ENCODE results near the gene LBX1. TPM values are rescaled to one million over a fixed set of nuclear protein-coding genes. Genes with fewer than 3 reads are reported as not detected.

Gene LBX1
- total RNA-seq, 1 experiment from 2014 or later = 17.5 TPM

DNA sequence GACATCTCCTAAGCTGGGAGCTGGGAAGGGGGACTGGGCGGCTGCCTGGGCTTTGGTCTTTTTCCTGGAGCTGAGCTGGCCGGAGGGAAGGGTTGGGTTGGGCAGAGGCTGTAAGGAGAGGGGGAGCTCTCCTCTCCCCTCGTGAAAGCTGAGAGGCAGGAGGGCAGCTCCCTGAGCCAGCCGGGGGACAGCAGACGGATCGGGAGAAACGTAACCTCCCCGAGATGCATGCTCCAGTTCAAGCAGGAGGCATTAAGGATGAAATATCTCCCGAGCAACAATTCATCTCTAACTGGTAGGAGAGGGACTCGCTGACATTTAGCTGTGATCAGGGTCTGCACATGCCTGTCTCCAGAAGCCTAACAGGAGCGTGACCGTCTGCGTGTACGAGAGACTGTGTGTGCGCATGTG is 19.9 kb upstream of the LBX1 start:
- no peak for DNase-seq (ENCODE audit: low spot score)

DNA sequence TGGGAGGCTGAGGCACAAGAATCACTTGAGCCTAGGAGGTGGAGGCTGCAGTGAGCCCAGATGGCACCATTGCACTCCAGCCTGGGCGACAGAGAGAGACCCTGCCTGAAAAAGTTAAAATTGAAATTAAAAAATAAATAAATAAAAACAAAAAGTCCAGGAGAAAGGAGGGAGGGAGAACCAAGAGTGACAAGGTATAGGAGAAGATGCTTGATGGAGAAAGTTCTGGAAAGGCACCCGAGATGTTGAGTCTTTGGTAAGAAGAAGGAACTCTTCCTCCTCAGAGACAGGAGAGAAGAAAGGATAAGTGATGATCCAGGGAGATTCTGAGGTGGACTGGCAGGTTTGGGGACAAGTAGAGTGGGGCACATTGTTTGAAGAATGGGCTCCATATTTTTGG is 17.4 kb upstream of the LBX1 start:
- in situ Hi-C loops (cut with HindIII; ENCODE audit: low sequenced_read_pairs) = no loop called here

More for the DNA sequence above, 19.9 kb upstream of the LBX1 start:
- in situ Hi-C loops (cut with HindIII; ENCODE audit: low sequenced_read_pairs) = no loop called here

DNA sequence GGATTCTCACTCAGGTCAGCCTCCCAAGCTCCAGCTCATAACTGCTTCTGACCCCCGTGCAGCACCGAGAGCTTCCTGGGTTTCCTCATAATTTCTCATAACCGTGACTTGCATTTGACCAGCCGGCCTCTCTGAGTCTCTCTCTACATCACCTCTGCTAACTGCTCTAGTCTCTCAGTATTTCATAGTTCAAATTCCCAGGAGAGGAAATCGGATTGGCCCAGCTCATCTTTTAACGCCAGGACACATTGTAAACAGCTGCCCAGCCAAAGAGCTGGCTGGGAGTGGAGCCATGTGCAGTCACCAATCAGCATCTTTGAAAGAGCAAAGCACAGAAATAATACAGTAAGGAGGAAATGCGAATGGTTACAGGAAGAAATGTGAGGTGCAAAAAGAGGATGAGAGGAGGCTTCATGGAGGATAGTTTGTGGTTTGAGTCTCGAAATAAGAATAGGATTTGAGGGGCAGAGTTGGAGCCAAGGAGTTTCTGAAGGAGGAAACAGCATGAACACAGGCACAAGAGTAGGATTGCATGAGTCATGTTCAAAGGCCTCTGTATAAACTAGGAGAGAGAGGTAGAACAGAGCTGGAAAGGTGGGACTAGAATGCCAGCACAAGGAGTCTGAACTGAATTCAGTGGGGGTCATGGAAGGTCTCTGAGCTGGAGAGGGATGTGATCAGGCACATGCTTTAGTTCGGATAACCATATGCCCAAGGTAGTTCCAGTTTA is 15.2 kb upstream of the LBX1 start:
- in situ Hi-C loops (cut with HindIII; ENCODE audit: low sequenced_read_pairs) = no loop called here
- DNase-seq (ENCODE audit: low spot score) = no peak

More for the DNA sequence above, 17.4 kb upstream of the LBX1 start:
- no peak for DNase-seq (ENCODE audit: low spot score)

DNA sequence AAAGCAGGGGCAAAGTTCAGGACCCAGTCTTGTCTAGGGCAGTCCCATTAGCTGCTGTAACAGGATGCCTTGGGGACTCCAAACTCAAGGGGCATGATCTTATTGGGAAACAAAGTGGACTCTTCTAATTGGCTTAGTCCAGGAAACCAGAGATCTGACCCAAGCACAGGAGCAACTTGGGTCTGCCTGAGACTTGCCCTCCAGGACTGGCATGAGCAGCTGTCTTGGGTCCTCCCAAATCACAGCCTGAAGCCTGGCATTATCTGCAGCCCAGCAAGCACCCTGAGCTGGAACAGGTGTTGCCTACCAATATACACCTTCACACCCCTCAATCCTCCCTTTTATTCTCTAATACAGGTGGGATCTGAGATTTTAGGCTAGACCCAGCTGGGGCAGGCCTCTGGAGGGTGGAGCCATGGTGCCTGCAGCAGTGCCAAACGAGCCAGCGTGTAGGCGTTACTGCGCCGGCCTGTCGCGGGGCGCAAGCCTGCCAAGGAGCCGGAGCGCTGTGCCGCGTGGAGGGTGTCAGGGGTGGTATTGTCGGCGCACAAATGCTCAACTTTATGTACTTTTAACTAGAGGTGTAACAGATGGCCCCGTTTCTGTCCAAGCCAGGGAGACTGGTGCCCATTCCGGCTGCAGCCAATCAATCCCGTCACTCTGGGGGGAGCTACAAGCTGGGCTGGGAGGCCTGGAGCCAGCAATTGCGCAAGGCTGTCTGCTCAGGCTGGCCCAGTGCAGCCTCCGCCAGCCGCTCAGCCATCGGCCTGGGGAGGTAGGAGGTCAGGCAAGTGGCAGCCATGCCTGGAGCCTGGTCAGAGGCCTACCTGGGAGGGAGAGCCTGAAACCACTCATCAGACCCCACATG is 12.8 kb upstream of the LBX1 start:
- in situ Hi-C loops (cut with HindIII; ENCODE audit: low sequenced_read_pairs) = no loop called here
- DNase-seq (ENCODE audit: low spot score) = peak; percentile 83

DNA sequence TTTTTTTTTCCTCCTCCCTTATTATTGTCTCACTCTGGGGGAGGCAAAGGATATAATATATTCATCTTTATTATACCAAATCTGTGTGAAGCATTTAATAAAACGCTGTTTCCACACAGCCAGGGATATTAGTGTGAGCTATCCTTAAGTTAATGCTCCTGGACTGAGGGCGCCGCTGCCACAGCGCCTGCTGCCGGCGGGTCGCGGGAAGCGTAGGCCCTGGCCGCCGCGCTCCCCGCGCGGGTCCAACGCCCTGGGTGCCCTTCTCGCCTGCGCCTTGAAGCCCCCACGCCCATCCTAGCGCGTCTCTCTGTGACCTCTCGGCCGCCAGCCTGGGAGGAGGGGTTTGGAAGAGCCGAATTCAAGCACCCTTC is 9.5 kb upstream of the LBX1 start:
- in situ Hi-C loops (cut with HindIII; ENCODE audit: low sequenced_read_pairs) = no loop called here
- DNase-seq (ENCODE audit: low spot score) = no peak

DNA sequence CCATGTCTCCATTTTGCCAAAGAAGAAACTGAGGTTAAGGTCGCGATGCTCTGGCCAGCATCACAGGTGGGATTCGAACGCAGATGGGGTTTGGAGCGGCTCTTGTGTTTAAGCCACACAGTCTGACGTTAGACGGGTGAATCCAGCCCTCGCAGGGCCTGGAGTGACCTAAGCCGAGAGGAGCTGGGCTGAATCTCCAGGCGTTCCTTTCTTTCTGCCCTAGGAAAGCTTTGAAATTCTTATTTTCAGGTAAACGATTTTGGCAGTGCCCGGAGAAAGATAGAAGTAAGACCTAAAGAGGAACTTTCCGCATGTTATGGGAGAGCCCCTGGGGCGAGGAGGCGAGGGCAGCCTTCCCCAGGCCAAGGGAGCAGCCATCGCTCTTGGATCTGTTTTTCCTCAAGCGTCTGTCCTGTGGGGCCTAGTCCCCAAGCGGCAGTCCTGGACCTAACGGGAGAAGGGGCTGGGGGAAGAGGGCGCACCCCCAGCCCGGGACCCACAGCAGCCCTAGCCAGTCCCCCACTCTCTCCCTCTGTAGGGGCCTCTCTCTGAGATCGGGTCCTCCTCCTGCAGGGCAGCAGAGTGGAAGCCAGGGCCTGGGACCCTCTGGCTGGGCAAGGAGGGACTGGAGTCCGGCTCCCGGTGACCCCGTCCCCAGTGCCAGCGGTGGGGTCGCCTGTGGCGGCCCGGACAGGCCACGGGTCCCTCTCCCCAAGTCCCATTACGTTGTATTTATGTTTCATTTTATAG is 8.9 kb upstream of the LBX1 start:
- in situ Hi-C loops (cut with HindIII; ENCODE audit: low sequenced_read_pairs) = no loop called here
- DNase-seq (ENCODE audit: low spot score) = no peak

DNA sequence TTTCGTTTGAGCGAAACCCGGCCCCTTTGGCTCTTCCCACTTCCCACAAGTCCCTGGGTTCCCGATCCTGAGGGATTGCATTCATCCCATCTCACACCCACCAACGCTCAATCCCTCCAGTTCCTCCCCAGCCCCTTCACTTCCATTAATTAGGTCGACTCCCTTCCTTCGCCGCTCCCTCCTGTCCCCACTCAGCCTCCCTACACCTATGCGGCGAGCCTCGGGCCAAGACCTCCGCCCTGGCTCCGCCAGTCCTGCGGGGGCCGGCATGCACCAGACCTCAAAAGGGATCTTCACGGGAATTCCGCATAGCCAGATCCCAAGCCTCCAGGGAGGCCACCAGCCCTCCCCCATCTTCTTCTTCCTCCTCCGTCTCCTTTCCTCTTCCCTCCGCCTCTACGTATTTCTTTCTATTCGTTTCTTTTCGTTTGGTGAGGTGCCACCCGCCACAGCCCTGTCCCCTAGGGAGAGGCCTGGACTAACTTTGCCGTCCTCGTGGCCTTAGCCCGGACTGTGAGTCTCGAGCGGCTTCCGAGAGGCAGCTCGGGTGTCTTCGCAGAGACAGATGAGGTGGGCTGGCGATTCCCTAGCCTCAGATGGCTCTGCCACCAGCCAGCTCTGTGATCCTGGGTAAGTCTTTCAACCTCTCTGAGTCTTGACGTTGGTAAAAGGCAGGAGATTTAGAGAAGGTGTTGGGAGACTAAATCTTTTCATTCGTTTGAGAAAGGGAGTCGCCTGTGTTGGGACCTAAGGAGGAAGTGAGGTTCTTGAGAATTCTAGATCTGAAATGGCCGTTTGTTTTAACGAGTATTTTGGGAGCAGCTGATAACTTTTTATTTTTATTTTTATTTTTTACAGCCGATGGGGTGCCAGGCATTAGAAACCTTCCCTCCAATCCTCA is 8.1 kb upstream of the LBX1 start:
- in situ Hi-C loops (cut with HindIII; ENCODE audit: low sequenced_read_pairs) = no loop called here

DNA sequence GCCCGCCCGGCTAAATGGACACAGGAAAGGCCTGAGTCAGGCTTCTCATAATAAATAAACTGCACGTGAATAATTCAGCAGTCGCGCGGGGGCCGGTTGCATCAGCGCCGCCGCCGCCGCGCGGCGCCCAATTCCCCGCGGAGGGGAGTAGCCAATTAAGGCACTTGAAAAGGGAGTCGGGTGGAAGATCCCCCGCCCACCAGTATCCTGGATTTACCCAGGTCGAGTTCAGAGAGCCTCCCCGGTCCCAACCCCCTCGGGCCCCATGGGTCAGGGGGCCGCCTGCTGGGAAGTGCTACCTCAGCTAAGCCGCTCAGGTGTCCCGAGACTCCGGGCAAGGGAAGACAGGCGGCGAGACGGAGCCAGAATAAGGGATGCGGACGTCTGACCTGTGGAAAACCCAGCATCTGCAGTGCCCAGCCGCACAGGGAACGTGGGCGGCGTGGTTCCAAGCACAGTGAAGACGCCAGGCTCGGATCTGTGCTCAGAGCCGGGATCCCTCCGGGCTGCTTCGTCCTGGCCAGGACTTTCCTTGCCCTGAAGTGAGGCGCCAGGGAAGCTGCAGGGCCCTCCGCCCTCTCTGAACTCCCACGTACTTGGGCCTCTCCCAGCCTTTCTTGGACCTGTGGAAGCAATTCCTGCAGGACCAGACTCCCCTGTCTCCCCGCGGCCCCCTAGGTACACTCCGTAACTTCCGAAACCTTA is 7.3 kb upstream of the LBX1 start:
- no peak for DNase-seq (ENCODE audit: low spot score)
- in situ Hi-C loops (cut with HindIII; ENCODE audit: low sequenced_read_pairs) = no loop called here

More for the DNA sequence above, 8.1 kb upstream of the LBX1 start:
- no peak for DNase-seq (ENCODE audit: low spot score)

DNA sequence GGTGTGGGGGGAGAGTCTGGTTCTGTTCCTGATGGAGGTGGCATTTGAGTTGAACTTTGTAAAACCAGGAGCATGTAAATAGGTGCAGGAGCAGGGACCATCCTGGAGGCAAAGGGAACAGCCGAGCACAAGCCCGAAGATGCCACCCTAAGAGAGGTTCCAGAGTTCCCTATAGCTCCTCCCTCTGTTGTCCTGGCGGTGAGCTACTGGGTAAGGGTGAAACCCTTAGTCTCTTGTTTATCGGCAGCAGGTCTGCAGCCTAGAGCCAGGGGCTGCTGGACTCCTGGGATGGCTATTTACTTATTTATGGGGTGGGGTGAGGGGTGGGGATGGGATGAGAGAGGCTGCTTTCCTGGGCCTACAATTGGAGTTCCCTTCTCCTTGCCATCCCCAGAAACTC is 6.5 kb upstream of the LBX1 start:
- in situ Hi-C loops (cut with HindIII; ENCODE audit: low sequenced_read_pairs) = no loop called here
- DNase-seq (ENCODE audit: low spot score) = no peak

DNA sequence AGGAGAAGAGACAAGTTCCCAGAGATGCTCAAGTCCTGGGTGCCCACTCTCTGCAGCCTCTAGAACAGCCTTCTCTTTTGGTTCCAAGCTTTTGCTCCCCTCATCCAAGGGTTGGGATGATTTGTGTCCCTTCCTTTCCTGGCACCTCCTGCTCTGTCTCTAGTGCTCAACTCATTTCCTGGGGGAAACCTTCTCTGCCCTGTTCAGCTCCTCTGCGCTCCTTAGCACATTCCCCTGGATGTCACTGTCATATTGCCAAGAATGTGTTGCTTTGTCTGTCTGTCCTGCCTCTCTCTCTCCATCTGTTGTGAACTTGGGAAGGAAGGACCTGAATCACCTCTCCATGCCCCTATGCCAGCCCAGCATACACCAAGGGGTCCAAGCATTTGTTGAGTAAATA is 5.1 kb upstream of the LBX1 start:
- DNase-seq (ENCODE audit: low spot score) = no peak
- in situ Hi-C loops (cut with HindIII; ENCODE audit: low sequenced_read_pairs) = no loop called here

DNA sequence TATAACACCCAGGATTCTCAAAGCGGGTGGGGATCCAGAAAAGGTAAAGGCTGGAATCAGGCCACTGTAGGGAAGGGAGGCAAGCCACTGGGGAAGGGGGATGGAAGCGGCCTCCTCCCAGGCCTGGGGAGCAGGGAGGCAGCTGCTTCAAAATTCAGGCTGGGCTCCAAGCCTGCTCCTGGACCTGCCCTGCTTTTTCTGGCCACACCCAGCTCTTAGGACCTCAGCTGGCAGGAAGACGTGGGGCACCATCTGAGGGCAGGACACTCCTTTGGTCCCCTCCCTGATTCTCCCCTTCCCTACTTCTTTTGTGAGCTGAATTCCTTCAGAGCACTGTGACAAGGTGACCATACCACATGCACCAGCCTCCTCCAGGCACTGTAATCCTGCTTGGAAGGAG is 4.6 kb upstream of the LBX1 start:
- DNase-seq (ENCODE audit: low spot score) = no peak
- in situ Hi-C loops (cut with HindIII; ENCODE audit: low sequenced_read_pairs) = no loop called here

DNA sequence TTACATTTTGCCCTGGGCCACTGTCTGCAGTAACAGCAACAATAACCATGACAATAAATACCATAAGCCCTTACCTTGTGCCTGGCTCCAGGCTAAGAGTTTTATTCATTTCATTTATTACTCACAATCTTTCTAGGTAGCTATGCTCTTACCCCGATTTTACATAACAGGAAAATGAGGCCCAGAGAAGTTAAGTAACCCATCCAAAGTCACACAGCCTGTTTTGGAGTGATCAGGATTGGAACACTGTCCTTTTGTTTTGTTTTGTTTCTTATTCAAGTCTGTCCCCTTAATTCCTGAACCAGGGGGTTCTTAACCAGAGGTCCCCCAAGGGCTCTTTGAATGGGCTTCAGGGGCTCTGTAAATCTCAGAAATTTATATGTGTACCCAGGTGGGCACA is 4.2 kb upstream of the LBX1 start:
- in situ Hi-C loops (cut with HindIII; ENCODE audit: low sequenced_read_pairs) = no loop called here
- no peak for DNase-seq (ENCODE audit: low spot score)

DNA sequence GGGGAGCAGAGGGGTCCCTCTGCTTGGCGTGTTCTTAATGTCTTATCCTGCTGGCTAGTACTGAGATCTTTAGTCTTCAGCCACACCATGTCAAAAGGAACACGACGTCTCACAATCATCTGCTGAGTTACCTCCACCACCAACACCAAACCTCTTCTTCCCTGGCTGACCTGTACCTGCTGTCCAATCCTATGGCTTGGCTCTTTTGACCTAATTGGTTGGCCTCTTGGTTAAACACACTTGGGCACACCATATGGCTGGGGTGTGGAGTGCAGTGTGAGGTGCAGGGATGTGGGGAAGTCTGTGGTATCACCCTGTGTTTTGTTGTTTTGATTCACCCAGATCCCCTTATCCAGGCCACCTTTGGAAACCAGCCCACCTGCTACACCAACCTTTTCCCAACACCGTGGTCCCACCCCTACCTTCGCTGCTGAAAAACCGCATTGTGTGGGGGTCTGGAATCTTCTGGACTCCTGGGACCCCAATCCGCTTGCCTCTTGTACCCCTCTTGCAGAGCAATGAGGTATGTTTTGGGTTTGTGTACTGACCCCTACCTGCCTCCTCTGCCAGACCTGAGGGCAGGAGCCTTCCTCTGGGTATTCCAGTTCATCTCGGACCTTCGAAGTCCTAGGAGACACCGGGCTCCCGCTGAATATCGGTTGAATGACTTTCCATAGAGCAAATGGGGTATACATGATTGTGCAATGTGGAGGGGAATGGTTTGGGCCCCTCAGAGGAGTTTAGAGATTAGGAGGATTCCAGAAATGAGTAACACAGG is 2.8 kb upstream of the LBX1 start:
- in situ Hi-C loops (cut with HindIII; ENCODE audit: low sequenced_read_pairs) = no loop called here
- DNase-seq (ENCODE audit: low spot score) = no peak

DNA sequence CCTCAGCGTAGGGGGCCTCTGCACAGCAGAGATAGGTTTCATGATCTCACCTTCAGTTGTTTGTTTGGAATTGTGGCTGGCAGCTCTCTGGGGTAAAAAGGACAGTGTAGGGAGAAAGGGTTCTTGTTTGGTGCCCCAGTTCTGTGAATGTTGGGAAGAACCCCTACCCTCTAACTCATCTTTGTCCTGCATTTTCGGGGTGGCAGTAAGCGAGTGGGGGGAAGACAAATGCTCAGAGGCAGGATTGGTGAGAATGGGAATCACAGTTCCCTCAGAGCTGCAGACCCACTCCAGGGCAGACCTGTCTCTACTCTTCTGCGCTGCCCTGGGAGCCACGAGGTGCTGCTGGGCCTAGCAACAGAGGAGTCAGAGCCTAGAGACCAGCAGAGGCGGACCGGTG is 1.8 kb upstream of the LBX1 start:
- no peak for DNase-seq (ENCODE audit: low spot score)
- in situ Hi-C loops (cut with HindIII; ENCODE audit: low sequenced_read_pairs) = no loop called here

DNA sequence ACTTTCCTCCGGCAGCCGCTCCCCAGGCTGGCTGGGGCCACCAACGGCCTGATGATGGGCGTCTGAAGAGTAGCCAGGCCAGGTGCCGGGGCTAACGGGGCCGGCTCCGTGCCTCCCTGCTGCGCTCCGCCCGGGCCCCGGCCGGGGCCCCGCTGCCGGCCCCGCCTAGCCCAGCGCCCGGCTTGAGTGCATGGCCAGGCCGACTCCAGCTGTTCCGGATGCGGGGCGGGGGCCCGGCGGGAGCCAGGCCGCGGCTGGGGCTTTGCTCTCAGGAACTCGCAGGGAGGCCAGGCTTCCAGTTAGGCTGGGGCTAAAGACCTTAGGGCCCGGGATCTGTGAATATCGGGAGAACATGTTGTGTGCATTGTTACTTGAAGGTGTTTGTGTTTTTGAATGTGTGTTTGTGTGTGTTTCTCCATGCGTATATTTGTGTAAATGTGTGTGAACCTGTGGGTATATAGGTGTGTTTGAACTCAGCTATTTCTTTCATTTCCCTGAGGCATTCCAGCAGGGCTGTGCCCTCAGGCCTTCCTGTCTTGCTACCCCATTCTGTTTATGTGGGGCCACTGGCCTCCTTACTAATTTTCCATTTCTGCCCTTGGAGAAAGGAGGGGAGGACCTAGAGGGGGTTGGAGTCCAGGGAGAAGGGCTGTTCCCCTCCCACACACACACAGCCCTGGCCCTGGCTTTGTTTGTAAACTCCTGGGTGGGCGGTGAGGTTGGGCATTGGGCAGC is 1.1 kb upstream of the LBX1 start:
- in situ Hi-C loops (cut with HindIII; ENCODE audit: low sequenced_read_pairs) = no loop called here

DNA sequence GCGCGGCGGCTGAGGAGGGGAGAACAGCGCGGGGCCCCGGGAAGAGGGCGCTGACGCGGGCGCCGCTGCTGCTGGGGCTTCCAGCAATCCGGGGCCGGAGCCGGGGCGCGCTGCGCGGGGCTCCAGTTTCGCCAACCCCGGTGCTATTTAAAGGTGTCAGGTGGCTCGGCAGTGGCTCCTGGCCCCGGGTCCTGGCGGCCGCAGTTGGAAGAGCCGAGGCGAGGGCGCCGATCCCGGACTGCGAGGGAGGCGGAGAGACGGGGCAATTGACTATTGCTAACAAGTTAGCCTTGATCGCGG is 347 bp downstream of the LBX1 start:
- in situ Hi-C loops (cut with HindIII; ENCODE audit: low sequenced_read_pairs) = no loop called here
- no peak for DNase-seq (ENCODE audit: low spot score)

More for the DNA sequence above, 1.1 kb upstream of the LBX1 start:
- DNase-seq (ENCODE audit: low spot score) = no peak
